Uterus (tissue), 2 donors: ENCODE data around the gene ZDHHC11B.
"Not testable (repeated sequence)": the region's sequence is repeated elsewhere in the genome, so short reads cannot be mapped to it uniquely, and the experiment has no call there.

Source experiments
- CTCF ChIP-seq, 4 experiments: fragments of 200-600 bp in 2 of 4; fragments of 450-650 bp in 2 of 4; sonication (generic) in 2 of 4; IDR thresholded peaks; one replicate each; pipeline ENCODE4 v1.5.1; 2016 to 2019; ENCODE audit warnings: antibody characterized with exemption in 4 of 4, mild to moderate bottlenecking in 2 of 4, moderate library complexity in 1 of 4
- POLR2A ChIP-seq, 2 donors: fragments of 450-650 bp; IDR thresholded peaks; one replicate each; pipeline ENCODE4 v1.6.1; 2016; ENCODE audit warnings: antibody characterized with exemption in 2 of 2, mild to moderate bottlenecking in 1 of 2, moderate library complexity in 1 of 2

- TF ChIP-seq CTCF, POLR2A (IDR thresholded peaks at IDR 0.05): not testable (repeated sequence)
These were observed 13.5 kb upstream of the ZDHHC11B start for GRCh38 chr5:797986-798385.
